H1 (cell line): ENCODE results near the gene GABPB2. TPM values are rescaled to one million over a fixed set of nuclear protein-coding genes. Genes with fewer than 3 reads are reported as not detected.

ENCODE experiments used
- CTCF ChIA-PET: fragments of 300-600 bp; sonication (Branson Sonifier 250); formaldehyde crosslinking; loops from one replicate; lab custom pipeline; 2021; ENCODE audit not compliant: partially characterized antibody; lab: Charles Lee
- POLR2A ChIA-PET: fragments of 300-600 bp; sonication (Branson Sonifier 250); formaldehyde crosslinking; loops from one replicate; lab custom pipeline; 2021; ENCODE audit warnings: inconsistent platforms; ENCODE audit not compliant: partially characterized antibody; lab: Charles Lee
- DNase-seq, 2 experiments: peaks; one replicate each; pipeline versions ENCODE4 v3.0.0 to v3.0.0-alpha.2; 2010 to 2022; ENCODE audit warnings: low spot score in 2 of 2, low read depth in 1 of 2, mixed read lengths in 1 of 2
- FAIRE-seq: peaks from 2 replicates; lab custom pipeline; 2011; peaks lifted over from hg19 to GRCh38; lab: Jason Lieb, UNC
- H2AFZ ChIP-seq: 2 replicates; pipeline ENCODE4 v1.8.1; 2012; ENCODE audit warnings: low read length, inconsistent platforms
- H2AK5ac ChIP-seq: 2 replicates; pipeline ENCODE4 v1.6.1; 2013; ENCODE audit warnings: low read depth, low read length
- H2BK120ac ChIP-seq: replicated peaks from 2 replicates; pipeline ENCODE3; 2013; ENCODE audit warnings: low read depth, low read length, inconsistent platforms
- H2BK12ac ChIP-seq: 2 replicates; pipeline ENCODE4 v1.6.1; 2013; ENCODE audit warnings: low read depth, low read length
- H2BK15ac ChIP-seq: 2 replicates; pipeline ENCODE4 v1.6.1; 2013; ENCODE audit warnings: low read length
- H2BK20ac ChIP-seq: 2 replicates; pipeline ENCODE4 v1.6.1; 2013; ENCODE audit warnings: low read length
- H2BK5ac ChIP-seq: 2 replicates; pipeline ENCODE4 v1.6.1; 2013; ENCODE audit warnings: low read depth, low read length
- H3K14ac ChIP-seq: 2 replicates; pipeline ENCODE4 v1.6.1; 2013; ENCODE audit warnings: inconsistent platforms; ENCODE audit not compliant: insufficient read length
- H3K18ac ChIP-seq: 2 replicates; pipeline ENCODE4 v1.6.1; 2013; ENCODE audit warnings: low read length; ENCODE audit errors: extremely low read depth
- H3K23ac ChIP-seq: 2 replicates; pipeline ENCODE4 v1.6.1; 2013; ENCODE audit warnings: inconsistent platforms; ENCODE audit not compliant: insufficient read length
- H3K23me2 ChIP-seq: 2 replicates; pipeline ENCODE4 v1.6.1; 2013; ENCODE audit warnings: low read depth, low read length
- H3K27ac ChIP-seq: 2 replicates; pipeline ENCODE4 v1.6.1; 2011; ENCODE audit warnings: low read depth, low read length, inconsistent platforms
- H3K27me3 ChIP-seq, 4 experiments: replicated peaks in 1 of 4; 1 replicate in 1 of 4; 2 replicates in 3 of 4; pipeline versions ENCODE4 v1.6.1 to v1.8.1; 2011 to 2013; ENCODE audit warnings: low read length in 3 of 4, mild to moderate bottlenecking in 3 of 4, inconsistent platforms in 2 of 4, mixed read lengths in 2 of 4, moderate library complexity in 1 of 4; ENCODE audit not compliant: control insufficient read depth in 3 of 4, insufficient read depth in 3 of 4; ENCODE audit errors: extremely low read depth in 1 of 4
- H3K36me3 ChIP-seq, 4 experiments: 2 replicates each; pipeline versions ENCODE4 v1.6.1 to v1.8.1; 2011 to 2013; ENCODE audit warnings: mild to moderate bottlenecking in 4 of 4, low read length in 3 of 4, moderate library complexity in 2 of 4, control low read depth in 1 of 4, inconsistent platforms in 1 of 4; ENCODE audit not compliant: insufficient read depth in 4 of 4, control insufficient read depth in 2 of 4
- H3K4ac ChIP-seq: replicated peaks from 2 replicates; pipeline ENCODE3; 2013; ENCODE audit warnings: low read length, low read depth, mixed read lengths, inconsistent platforms; ENCODE audit not compliant: insufficient read length
- H3K4me1 ChIP-seq, 4 experiments: replicated peaks in 1 of 4; 1 replicate in 1 of 4; 2 replicates in 3 of 4; pipeline versions ENCODE4 v1.6.1 to v1.8.1; 2011 to 2013; ENCODE audit warnings: low read length in 3 of 4, inconsistent platforms in 2 of 4, mixed read lengths in 1 of 4; ENCODE audit not compliant: insufficient read depth in 4 of 4, control insufficient read depth in 3 of 4
- H3K4me2 ChIP-seq, 2 experiments: 2 replicates each; pipeline versions ENCODE4 v1.6.1 to v1.8.1; 2011 to 2013; ENCODE audit warnings: low read depth in 2 of 2, low read length in 2 of 2, control low read depth in 1 of 2, inconsistent platforms in 1 of 2, mild to moderate bottlenecking in 1 of 2; ENCODE audit not compliant: insufficient read depth in 1 of 2
- H3K4me3 ChIP-seq, 4 experiments: fragments of 200-600, 300-600 bp in 1 of 4; sonication (generic), shearing (Covaris generic), sonication (Bioruptor Twin) in 1 of 4; 2 replicates each; pipeline versions ENCODE4 v1.5.1 to v1.8.1; 2011 to 2016; ENCODE audit warnings: low read length in 4 of 4, low read depth in 3 of 4, control low read depth in 2 of 4, inconsistent platforms in 2 of 4, mild to moderate bottlenecking in 2 of 4, mixed read lengths in 1 of 4, moderate library complexity in 1 of 4; ENCODE audit not compliant: insufficient read depth in 2 of 4; ENCODE audit errors: extremely low read depth in 1 of 4
- H3K56ac ChIP-seq: replicated peaks from 2 replicates; pipeline ENCODE3; 2013; ENCODE audit warnings: low read depth, mild to moderate bottlenecking, mixed read lengths, low read length, inconsistent platforms; ENCODE audit not compliant: insufficient read length
- H3K79me1 ChIP-seq: 2 replicates; pipeline ENCODE4 v1.6.1; 2013; ENCODE audit warnings: low read depth, low read length, control low read depth
- H3K79me2 ChIP-seq, 2 experiments: 2 replicates each; pipeline versions ENCODE4 v1.6.1 to v1.8.1; 2012 to 2013; ENCODE audit warnings: low read length in 2 of 2, mild to moderate bottlenecking in 2 of 2, inconsistent platforms in 1 of 2; ENCODE audit not compliant: insufficient read depth in 2 of 2, control insufficient read depth in 1 of 2
- H3K9ac ChIP-seq, 4 experiments: replicated peaks in 1 of 4; 1 replicate in 1 of 4; 2 replicates in 3 of 4; pipeline versions ENCODE4 v1.6.1 to v1.8.1; 2011 to 2013; ENCODE audit warnings: low read depth in 3 of 4, low read length in 3 of 4, control low read depth in 2 of 4, mild to moderate bottlenecking in 2 of 4, moderate library complexity in 2 of 4, inconsistent platforms in 1 of 4; ENCODE audit errors: extremely low read depth in 1 of 4
- H3K9me3 ChIP-seq, 2 experiments: 2 replicates each; pipeline versions ENCODE4 v1.6.1 to v1.8.1; 2012 to 2013; ENCODE audit warnings: mild to moderate bottlenecking in 2 of 2, moderate library complexity in 2 of 2, control low read depth in 1 of 2, inconsistent platforms in 1 of 2, low read depth in 1 of 2, low read length in 1 of 2, mixed read lengths in 1 of 2; ENCODE audit not compliant: insufficient read depth in 2 of 2
- H4K20me1 ChIP-seq, 2 experiments: replicated peaks in 1 of 2; 2 replicates each; pipeline versions ENCODE3 to v1.8.1; 2011 to 2013; ENCODE audit warnings: inconsistent platforms in 2 of 2, low read length in 2 of 2, mild to moderate bottlenecking in 1 of 2; ENCODE audit not compliant: insufficient read depth in 2 of 2, control insufficient read depth in 1 of 2
- H4K5ac ChIP-seq: 2 replicates; pipeline ENCODE4 v1.6.1; 2013; ENCODE audit warnings: low read length, low read depth, mixed read lengths, inconsistent platforms; ENCODE audit not compliant: insufficient read length
- H4K8ac ChIP-seq: 2 replicates; pipeline ENCODE4 v1.8.0; 2013; ENCODE audit warnings: mild to moderate bottlenecking, moderate library complexity, low read length, inconsistent platforms; ENCODE audit not compliant: insufficient read depth; ENCODE audit errors: extremely low read depth
- H4K91ac ChIP-seq: replicated peaks from 2 replicates; pipeline ENCODE3; 2013; ENCODE audit warnings: low read length, mixed read lengths, inconsistent platforms; ENCODE audit not compliant: insufficient read length
- GABPA ChIP-seq: IDR thresholded peaks from 2 replicates; pipeline ENCODE4 v1.6.1; 2011; ENCODE audit warnings: mild to moderate bottlenecking, low read length, moderate library complexity, borderline replicate concordance; ENCODE audit not compliant: insufficient read depth
- TBP ChIP-seq: IDR thresholded peaks from 2 replicates; pipeline ENCODE4 v1.6.1; 2011; ENCODE audit warnings: low read depth, low read length, improper control_type of control experiment
- WGBS, 2 experiments: shearing (Covaris generic) in 1 of 2; methylation state at CpG; one replicate each; pipeline versions ENCODE4 v1.1.6 to v1.1.7; 2013 to 2015; ENCODE audit warnings: low lambda C conversion rate in 2 of 2, mixed read lengths in 2 of 2, inconsistent platforms in 1 of 2, low coverage in 1 of 2, missing lambda C conversion rate in 1 of 2; ENCODE audit not compliant: insufficient replicate concordance in 2 of 2, insufficient coverage in 1 of 2, insufficient read length in 1 of 2; ENCODE audit errors: extremely low coverage in 1 of 2, missing lambda C conversion rate in 1 of 2; 5-methylcytosine and 5-hydroxymethylcytosine counted together
- polyA plus RNA-seq, 7 experiments: library from polyadenylated mRNA; depleted of rRNA in 3 of 7; stranded (reverse) in 5 of 7; unstranded in 2 of 7; fragments of >200 nt in 5 of 7; fragments of 200-250 nt in 2 of 7; gene quantifications; 1 replicate in 5 of 7; 2 replicates in 1 of 7; 4 replicates in 1 of 7; pipeline versions ENCODE4 v1.2.1 to v1.2.3, GENCODE V29; 2011 to 2013; ENCODE audit warnings: missing spikeins in 2 of 7, mixed read lengths in 2 of 7
- total RNA-seq: library from RNA; stranded (reverse); fragmentation: NEBNext Ultra II Directional; extraction: Animal tissue kit (Norgen Biotek cat#: 25700); gene quantifications from 2 replicates; pipeline ENCODE4 v1.2.1, GENCODE V29; 2021

Gene GABPB2
- total and polyA plus RNA-seq, 2 of the 8 experiments (the other 6 are each of a cell fraction or from before 2014, with no cell fraction given) = 1.8 to 2.4 TPM

GRCh38 chr1:151158326-151158725 is 87.8 kb downstream of the GABPB2 start:
- Histone ChIP-seq H4K91ac (no peak overlapping the region), H3K4me1 (no peaks in the 10 kb centered on the region), H3K27me3 (no peaks in the 10 kb centered on the region), H3K4me3 (no peak overlapping the region), H2AK5ac (no peak overlapping the region), H3K36me3 (peaks cover 0 to 18% (median 6%) of the 10 kb centered on the region in 4 experiments; a peak in 4 of 8 replicates), H2BK5ac (no peak overlapping the region; the same call in 1 of the 2 replicates), H2BK120ac (no peak overlapping the region), H3K23ac (no peak overlapping the region), H3K23me2 (no peaks in the 10 kb centered on the region), H3K56ac (no peak overlapping the region), H2BK20ac (no peak overlapping the region), H2BK12ac (no peak overlapping the region), H3K18ac (no peak overlapping the region), H3K4me2 (no peak overlapping the region), H2BK15ac (no peak overlapping the region), H2AFZ (no peak overlapping the region), H4K5ac (no peak overlapping the region), H4K8ac (no peak overlapping the region), H3K9ac (no peak overlapping the region), H3K79me2 (no peaks in the 10 kb centered on the region), H3K14ac (no peak overlapping the region), H3K27ac (no peak overlapping the region), H4K20me1 (no peaks in the 10 kb centered on the region), H3K9me3 (no peaks in the 10 kb centered on the region), H3K79me1 (no peaks in the 10 kb centered on the region), H3K4ac (no peak overlapping the region)
- FAIRE-seq = no peak
- WGBS, 2 experiments = 88% methylated on average over 5 of the region's 5 CpGs; no CpG with 5 or more reads in 1 of the 2 experiments
- DNase-seq = no peak
- CTCF ChIA-PET = interaction anchor here (0.7 to 11.8 kb wide), 12 partner anchors 10 to 163 kb away, joined by 3 to 285 read pairs (median 4); partner anchors contain the start of genes C1orf56, GABPB2 and TMOD4
- TF ChIP-seq TBP (no peak), GABPA (no peak)
- POLR2A ChIA-PET = interaction anchor here (0.9 to 1.6 kb wide), 3 partner anchors 9 to 110 kb away, joined by 3 to 5 read pairs (median 4); partner anchors contain the start of gene C1orf56
